HG02642 (cell line): Measurements from ENCODE around the gene TRPM2.
"Not testable (repeated sequence)": the region's sequence is repeated elsewhere in the genome, so short reads cannot be mapped to it uniquely, and the experiment has no call there.

Source experiments
- ATAC-seq: cut with Tn5 transposase; IDR thresholded peaks from one replicate; pipeline ENCODE4 v1.9.1; 2021; ENCODE audit warnings: mild to moderate bottlenecking; ENCODE audit not compliant: unreplicated experiment, poor library complexity

Gene TRPM2

DNA sequence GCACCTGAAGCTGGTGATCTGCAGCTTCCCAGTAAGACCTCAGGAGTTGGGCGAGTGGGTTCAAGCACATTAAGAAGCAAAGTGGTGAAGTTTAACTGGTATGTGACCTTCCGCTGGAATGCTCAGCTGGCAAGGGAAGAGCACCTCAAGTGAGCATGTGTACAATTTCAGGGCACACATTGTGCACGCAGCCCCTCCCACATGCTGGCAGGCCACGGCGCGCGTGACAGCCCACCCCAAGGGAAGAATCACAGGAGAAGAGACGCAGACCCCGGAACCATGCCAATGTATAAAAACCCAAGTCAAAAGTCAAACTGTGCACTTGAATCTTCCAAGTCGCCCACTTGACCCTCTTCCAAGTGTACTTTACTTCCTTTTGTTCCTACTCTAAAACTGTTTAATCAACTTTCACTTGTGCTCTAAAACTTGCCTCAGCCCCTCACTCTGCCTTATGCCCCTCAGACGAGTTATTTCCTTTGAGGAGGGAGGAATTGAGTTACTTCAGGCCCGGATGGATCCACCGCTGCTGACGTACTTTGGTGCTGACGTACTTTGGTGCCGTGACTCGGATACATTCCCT is 121.9 kb downstream of the TRPM2 start:
- ATAC-seq = no peak

DNA sequence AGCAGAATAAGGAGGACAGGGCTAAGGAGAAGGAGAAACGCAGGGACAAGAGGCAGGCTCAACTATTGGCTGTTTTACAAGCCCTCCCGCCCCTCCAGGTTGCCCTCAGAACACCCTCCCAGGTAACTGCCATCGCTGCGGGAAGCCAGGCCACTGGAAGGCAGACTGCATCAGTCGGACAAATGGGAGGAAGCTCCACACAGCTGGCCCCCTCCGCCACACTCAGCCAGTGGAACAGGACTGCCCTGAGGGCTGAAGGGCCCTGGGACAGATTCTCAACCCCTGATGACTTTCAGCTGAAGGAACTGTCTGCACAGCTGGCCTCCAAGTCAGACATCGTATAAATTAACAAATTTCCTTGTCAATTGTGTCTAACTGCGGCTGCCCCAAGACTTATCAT is 123.7 kb downstream of the TRPM2 start:
- no peak for ATAC-seq

DNA sequence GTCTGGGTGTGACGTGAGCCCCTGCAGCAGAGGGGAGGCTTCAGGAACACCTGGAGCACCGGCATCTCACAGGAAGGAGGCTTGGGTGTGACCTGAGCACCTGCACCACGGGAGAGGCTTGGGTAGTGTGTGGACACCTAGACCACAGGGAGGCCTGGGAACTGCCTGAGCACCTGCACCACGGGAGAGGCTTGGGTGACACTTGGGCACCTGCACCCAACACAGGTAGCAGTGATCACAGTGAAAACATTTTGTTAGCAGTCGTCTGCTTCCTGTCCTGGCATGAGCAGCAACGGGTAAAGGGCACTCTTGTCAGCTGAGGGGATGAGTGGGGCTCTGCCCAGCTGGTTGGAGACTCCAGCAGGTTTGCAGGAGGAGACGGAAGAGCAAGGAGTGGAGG is 124.3 kb downstream of the TRPM2 start:
- no peak for ATAC-seq

GRCh38 chr21:44478124-44478800 is 124.8 kb downstream of the TRPM2 start:
- ATAC-seq = no peak

GRCh38 chr21:44478801-44479167 is 125.4 kb downstream of the TRPM2 start:
- no peak for ATAC-seq

DNA sequence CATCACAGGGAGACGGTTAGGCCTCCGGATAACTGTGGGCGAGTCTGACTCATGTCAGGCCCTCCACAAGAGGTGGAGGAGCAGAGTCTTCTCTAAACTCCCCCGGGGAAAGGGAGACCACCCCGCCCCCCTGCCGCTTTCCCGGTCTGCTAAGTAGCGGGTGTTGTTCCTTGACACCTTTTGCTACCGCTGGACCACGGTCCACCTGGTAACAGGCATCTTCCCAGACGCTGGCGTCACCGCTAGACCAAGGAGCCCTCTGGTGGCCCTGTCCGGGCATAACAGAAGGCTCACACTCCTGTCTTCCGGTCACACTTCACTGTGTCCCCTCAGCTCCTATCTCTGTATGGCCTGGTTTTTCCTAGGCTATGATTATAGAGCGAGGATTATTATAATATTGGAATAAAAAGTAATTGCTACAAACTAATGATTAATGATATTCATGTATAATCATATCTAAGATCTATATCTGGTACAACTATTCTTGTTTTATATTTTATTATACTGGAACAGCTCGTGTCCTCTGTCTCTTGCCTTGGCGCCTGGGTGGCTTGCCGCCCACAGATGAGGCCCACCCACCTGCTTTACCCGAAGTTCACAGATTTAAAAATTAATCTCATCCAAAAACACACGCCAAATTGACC is 126.3 kb downstream of the TRPM2 start:
- ATAC-seq = not testable (repeated sequence)

- no peak for ATAC-seq
Measured at GRCh38 chr21:44480200-44481053, 127.0 kb downstream of the TRPM2 start.

GRCh38 chr21:44482581-44483287 is 129.3 kb downstream of the TRPM2 start:
- no peak for ATAC-seq

DNA sequence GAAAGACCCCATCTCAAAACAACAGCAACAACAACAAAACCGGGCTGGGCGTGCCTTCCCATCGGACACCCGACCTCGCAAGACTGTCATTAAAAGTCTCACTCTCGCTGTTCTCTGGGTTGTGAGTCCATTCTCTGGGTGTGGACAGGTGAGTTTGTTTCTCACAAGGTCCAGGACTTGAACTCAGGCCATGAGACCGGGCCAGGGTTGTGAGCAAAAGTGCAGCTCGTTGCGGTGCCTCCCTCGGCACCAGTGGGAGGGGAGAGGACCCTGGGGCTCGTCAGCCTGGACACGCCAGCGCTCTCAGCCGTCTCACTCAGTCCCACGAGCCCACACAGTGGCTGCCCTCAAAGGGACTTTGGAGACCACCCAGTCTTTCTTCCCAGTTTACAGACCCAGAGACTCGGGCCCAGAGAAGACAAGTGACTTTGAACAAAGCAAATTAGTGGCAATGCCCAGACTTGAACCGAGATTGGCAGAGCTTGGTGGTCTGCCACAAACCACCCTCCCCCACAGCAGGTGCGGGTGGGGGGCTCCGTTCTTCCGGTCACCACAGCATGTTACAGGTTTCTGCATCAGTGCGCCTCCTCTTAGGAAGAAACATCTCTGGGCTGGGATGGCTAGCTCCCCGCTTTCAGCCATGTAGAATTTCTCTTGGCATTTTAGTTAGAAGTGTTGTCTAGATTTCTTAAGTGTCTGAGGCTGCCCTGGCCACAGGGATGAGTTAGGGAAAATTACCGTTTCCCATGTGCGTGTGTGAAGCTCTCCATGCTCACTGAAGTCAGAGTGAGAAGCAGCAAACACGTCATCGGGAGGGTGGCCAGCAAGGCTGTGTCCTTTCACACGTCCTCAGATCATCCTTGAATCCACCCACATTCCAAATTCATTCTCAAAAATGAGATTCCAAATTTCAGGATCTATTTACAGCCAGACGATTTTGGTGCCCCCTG is 130.1 kb downstream of the TRPM2 start:
- ATAC-seq = no peak

GRCh38 chr21:44484498-44485253 is 131.3 kb downstream of the TRPM2 start:
- no peak for ATAC-seq

GRCh38 chr21:44485254-44485793 is 131.9 kb downstream of the TRPM2 start:
- ATAC-seq = no peak

- ATAC-seq = no peak
Measured at GRCh38 chr21:44485796-44486195, 132.4 kb downstream of the TRPM2 start.

DNA sequence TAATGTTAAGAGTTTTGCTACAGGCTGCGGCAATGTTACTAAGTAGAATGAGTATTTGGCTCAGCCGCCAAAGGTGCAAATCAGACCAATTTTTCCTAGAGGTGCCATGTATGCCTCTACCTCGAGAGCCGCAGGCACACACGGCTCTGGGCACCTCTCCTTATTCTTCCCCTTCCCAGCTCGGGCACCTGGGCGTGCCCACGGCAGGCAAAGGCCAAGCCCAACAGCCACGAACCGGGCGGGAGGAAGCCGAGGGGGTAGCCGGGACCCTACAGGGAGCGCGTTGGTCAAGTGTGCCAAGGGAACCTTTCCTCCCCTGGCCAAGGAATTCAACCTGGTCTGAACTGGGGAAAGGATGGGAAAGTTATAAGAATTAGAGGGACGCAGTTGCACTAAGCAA is 132.9 kb downstream of the TRPM2 start:
- no peak for ATAC-seq

GRCh38 chr21:44487831-44488230 is 134.4 kb downstream of the TRPM2 start:
- ATAC-seq = no peak

- no peak for ATAC-seq
Measured at GRCh38 chr21:44489962-44490361, 136.5 kb downstream of the TRPM2 start.

DNA sequence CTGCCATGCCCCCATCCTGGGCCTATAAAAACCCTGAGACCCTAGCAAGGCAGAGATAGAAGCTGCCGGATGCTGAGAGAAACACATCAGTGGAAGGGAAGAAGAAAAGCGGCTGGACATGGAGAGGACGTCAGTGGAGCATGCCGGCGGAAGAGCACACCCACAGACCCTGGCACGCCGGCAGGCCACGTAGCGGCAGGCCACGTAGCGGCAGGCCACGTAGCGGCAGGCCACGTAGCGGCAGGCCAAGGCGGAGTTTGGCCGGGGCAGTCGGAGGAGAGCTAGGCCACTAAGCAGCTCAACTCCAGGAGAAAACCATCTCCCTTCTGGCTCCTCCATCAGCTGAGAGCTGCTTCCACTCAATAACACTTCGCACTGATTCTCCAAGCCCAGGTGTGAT is 137.0 kb downstream of the TRPM2 start:
- no peak for ATAC-seq

DNA sequence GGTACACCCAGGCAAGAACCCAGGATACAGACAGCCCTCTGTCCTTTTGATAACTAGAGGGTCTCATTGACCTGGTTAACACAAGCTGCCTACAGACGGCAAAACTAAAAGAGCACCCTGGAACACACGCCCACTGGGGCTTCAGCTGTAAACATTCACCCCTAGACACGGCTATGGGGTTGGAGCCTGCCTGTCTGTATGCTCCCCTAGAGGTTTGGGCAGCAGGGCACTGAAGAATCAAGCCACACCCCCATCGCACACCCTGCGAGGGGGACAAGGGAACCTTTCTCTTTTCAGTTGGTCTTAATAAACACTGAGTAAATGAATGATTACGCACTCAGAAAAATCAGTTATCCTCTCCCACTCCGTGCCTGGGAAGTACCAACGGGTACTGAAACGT is 137.4 kb downstream of the TRPM2 start:
- ATAC-seq = no peak
